Activated CD8-positive, alpha-beta memory T cell treated with anti-CD3 and anti-CD28 coated beads, Interleukin-2, amount 50 U/mL, for 4 hours (primary cell): ENCODE data around the gene CACNA2D3.

Experiments used
- DNase-seq: peaks from one replicate; pipeline ENCODE4 v3.0.0-alpha.2; 2020

Gene CACNA2D3

GRCh38 chr3:54649551-54649950 is 527.2 kb downstream of the CACNA2D3 start:
- DNase-seq, result no peak

GRCh38 chr3:54653456-54654195 is 531.3 kb downstream of the CACNA2D3 start:
- no peak for DNase-seq

- no peak for DNase-seq
These were observed 532.4 kb downstream of the CACNA2D3 start for GRCh38 chr3:54654776-54655175.

GRCh38 chr3:54659347-54659746 is 537.0 kb downstream of the CACNA2D3 start:
- DNase-seq, result no peak

GRCh38 chr3:54660714-54661132 is 538.4 kb downstream of the CACNA2D3 start:
- no peak for DNase-seq

GRCh38 chr3:54661151-54661550 is 538.8 kb downstream of the CACNA2D3 start:
- no peak for DNase-seq

- DNase-seq, result no peak
These were observed 541.2 kb downstream of the CACNA2D3 start for GRCh38 chr3:54663501-54664011.

- DNase-seq, result no peak
These were observed 542.8 kb downstream of the CACNA2D3 start for GRCh38 chr3:54665016-54665600.

- DNase-seq, result no peak
These were observed 545.9 kb downstream of the CACNA2D3 start for GRCh38 chr3:54668236-54668635.

- no peak for DNase-seq
These were observed 548.0 kb downstream of the CACNA2D3 start for GRCh38 chr3:54670201-54671000.

GRCh38 chr3:54671511-54671910 is 549.2 kb downstream of the CACNA2D3 start:
- DNase-seq, result no peak

- no peak for DNase-seq
These were observed 553.7 kb downstream of the CACNA2D3 start for GRCh38 chr3:54676087-54676486.

- no peak for DNase-seq
These were observed 559.4 kb downstream of the CACNA2D3 start for GRCh38 chr3:54681706-54682105.

GRCh38 chr3:54685213-54685612 is 562.9 kb downstream of the CACNA2D3 start:
- no peak for DNase-seq

GRCh38 chr3:54691289-54691771 is 569.0 kb downstream of the CACNA2D3 start:
- DNase-seq, result no peak

- no peak for DNase-seq
These were observed 574.0 kb downstream of the CACNA2D3 start for GRCh38 chr3:54696313-54696712.

GRCh38 chr3:54698054-54698453 is 575.7 kb downstream of the CACNA2D3 start:
- DNase-seq, result no peak

- no peak for DNase-seq
These were observed 581.6 kb downstream of the CACNA2D3 start for GRCh38 chr3:54703923-54704322.

GRCh38 chr3:54705730-54706129 is 583.4 kb downstream of the CACNA2D3 start:
- DNase-seq, result no peak

- DNase-seq, result no peak
These were observed 584.4 kb downstream of the CACNA2D3 start for GRCh38 chr3:54706738-54707137.

- no peak for DNase-seq
These were observed 587.4 kb downstream of the CACNA2D3 start for GRCh38 chr3:54709785-54710184.

- DNase-seq, result no peak
These were observed 588.6 kb downstream of the CACNA2D3 start for GRCh38 chr3:54710954-54711353.

- DNase-seq, result no peak
These were observed 590.2 kb downstream of the CACNA2D3 start for GRCh38 chr3:54712539-54712938.
